ENCODE results near the gene TMEM151B.

DNA sequence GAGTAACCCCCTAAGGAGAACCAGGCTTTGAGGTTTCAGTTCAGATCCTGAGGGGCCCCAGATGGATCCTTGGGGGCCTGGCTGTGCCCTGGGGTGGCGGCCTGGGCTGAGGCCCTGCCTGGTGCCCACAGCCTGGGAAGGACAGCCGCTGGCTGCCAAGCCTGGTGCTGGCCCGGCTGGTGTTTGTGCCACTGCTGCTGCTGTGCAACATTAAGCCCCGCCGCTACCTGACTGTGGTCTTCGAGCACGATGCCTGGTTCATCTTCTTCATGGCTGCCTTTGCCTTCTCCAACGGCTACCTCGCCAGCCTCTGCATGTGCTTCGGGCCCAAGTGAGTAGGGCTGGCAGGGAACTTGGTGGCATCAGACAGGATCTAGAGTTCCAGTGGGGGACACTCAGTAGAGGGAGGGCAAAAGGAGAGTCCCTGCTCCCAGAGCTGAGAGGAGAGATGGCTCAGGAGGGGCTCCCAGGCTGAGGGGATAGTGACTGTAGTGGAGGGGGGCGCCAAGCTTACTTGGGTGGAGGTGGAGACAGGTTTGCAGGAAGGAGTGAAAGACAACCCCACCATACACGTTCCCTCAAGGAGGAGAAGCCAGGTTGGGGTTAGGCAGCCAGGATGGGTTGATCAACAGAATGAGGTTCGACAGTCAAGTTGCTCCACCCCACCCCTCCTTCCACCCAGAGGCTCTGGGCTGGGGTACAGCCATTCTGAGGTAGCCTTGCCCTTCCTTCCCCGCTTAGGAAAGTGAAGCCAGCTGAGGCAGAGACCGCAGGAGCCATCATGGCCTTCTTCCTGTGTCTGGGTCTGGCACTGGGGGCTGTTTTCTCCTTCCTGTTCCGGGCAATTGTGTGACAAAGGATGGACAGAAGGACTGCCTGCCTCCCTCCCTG is 37.3 kb upstream of the TMEM151B start:
- TF ChIP-seq CTCF (IDR thresholded peaks at IDR 0.05) (no peak), POLR2A (IDR thresholded peaks at IDR 0.05) (no peak)
